ENCODE measurements around the gene TMEM218. TPM values are rescaled to one million over a fixed set of nuclear protein-coding genes. Genes with fewer than 3 reads are reported as not detected.

TMEM218 gene
- total RNA-seq, 2 experiments from 2014 or later = 12.8 to 14.8 TPM

- Mint-ChIP-seq H3K27ac (no peak overlapping the region), H3K36me3 (no peaks in the 10 kb centered on the region), H3K27me3 (peaks cover 5% of the 10 kb centered on the region), H3K4me1 (ENCODE audit: low read depth) (no peaks in the 10 kb centered on the region), H3K9me3 (no peaks in the 10 kb centered on the region), H3K4me3 (no peak overlapping the region)
- POLR2A ChIA-PET = no interaction called here
- CTCF ChIA-PET = no interaction called here
- intact Hi-C loops (cut with micrococcal nuclease) = no loop called here
- no peak for DNase-seq
These were observed 32.1 kb downstream of the TMEM218 start for GRCh38 chr11:125079151-125079877.

GRCh38 chr11:125078516-125079140 lies 32.8 kb downstream of the TMEM218 start:
- H3K4me1 Mint-ChIP-seq (ENCODE audit: low read depth) = no peaks in the 10 kb centered on the region
- DNase-seq = no peak
- no peak overlapping the region for H3K4me3 Mint-ChIP-seq
- no peaks in the 10 kb centered on the region for H3K36me3 Mint-ChIP-seq
- CTCF ChIA-PET = no interaction called here
- POLR2A ChIA-PET = no interaction called here
- no peak overlapping the region for H3K27ac Mint-ChIP-seq
- intact Hi-C loops (cut with micrococcal nuclease) = no loop called here
- no peaks in the 10 kb centered on the region for H3K9me3 Mint-ChIP-seq
- H3K27me3 Mint-ChIP-seq = peaks cover 5% of the 10 kb centered on the region

- Mint-ChIP-seq H3K4me1 (ENCODE audit: low read depth) (no peaks in the 10 kb centered on the region), H3K27me3 (peaks cover 5% of the 10 kb centered on the region), H3K36me3 (no peaks in the 10 kb centered on the region), H3K4me3 (no peak overlapping the region), H3K9me3 (no peaks in the 10 kb centered on the region), H3K27ac (no peak overlapping the region)
- intact Hi-C loops (cut with micrococcal nuclease) = no loop called here
- no peak for DNase-seq
- ChIA-PET CTCF (no interaction called here), POLR2A (no interaction called here)
These were observed 33.4 kb downstream of the TMEM218 start for GRCh38 chr11:125078016-125078415.

GRCh38 chr11:125076378-125076945 lies 35.0 kb downstream of the TMEM218 start:
- ChIA-PET POLR2A (no interaction called here), CTCF (no interaction called here)
- no peaks in the 10 kb centered on the region for H3K36me3 Mint-ChIP-seq
- intact Hi-C loops (cut with micrococcal nuclease) = no loop called here
- H3K9me3 Mint-ChIP-seq = no peaks in the 10 kb centered on the region
- H3K4me1 Mint-ChIP-seq (ENCODE audit: low read depth) = no peaks in the 10 kb centered on the region
- no peak overlapping the region for H3K27ac Mint-ChIP-seq
- DNase-seq = no peak
- peaks cover 11% of the 10 kb centered on the region for H3K27me3 Mint-ChIP-seq
- H3K4me3 Mint-ChIP-seq = no peak overlapping the region

GRCh38 chr11:125075900-125076317 lies 35.5 kb downstream of the TMEM218 start:
- Mint-ChIP-seq H3K9me3 (no peaks in the 10 kb centered on the region), H3K27me3 (peaks cover 11% of the 10 kb centered on the region), H3K4me3 (no peak overlapping the region), H3K4me1 (ENCODE audit: low read depth) (no peaks in the 10 kb centered on the region), H3K27ac (no peak overlapping the region), H3K36me3 (no peaks in the 10 kb centered on the region)
- DNase-seq = no peak
- ChIA-PET CTCF (no interaction called here), POLR2A (no interaction called here)
- intact Hi-C loops (cut with micrococcal nuclease) = no loop called here

- Mint-ChIP-seq H3K27me3 (peaks cover 11% of the 10 kb centered on the region), H3K9me3 (no peaks in the 10 kb centered on the region), H3K36me3 (no peaks in the 10 kb centered on the region), H3K4me1 (ENCODE audit: low read depth) (no peaks in the 10 kb centered on the region), H3K4me3 (no peak overlapping the region), H3K27ac (no peak overlapping the region)
- intact Hi-C loops (cut with micrococcal nuclease) = no loop called here
- DNase-seq = no peak
- ChIA-PET CTCF (no interaction called here), POLR2A (no interaction called here)
These were observed 36.2 kb downstream of the TMEM218 start for GRCh38 chr11:125075242-125075625.

GRCh38 chr11:125074511-125075241 lies 36.8 kb downstream of the TMEM218 start:
- intact Hi-C loops (cut with micrococcal nuclease) = no loop called here
- no peak overlapping the region for H3K27ac Mint-ChIP-seq
- CTCF ChIA-PET = no interaction called here
- no peaks in the 10 kb centered on the region for H3K4me1 Mint-ChIP-seq (ENCODE audit: low read depth)
- no peaks in the 10 kb centered on the region for H3K9me3 Mint-ChIP-seq
- peaks cover 13% of the 10 kb centered on the region for H3K27me3 Mint-ChIP-seq
- H3K4me3 Mint-ChIP-seq = no peak overlapping the region
- no peaks in the 10 kb centered on the region for H3K36me3 Mint-ChIP-seq
- DNase-seq = no peak
- POLR2A ChIA-PET = no interaction called here

GRCh38 chr11:125073616-125074483 lies 37.6 kb downstream of the TMEM218 start:
- CTCF ChIA-PET = interaction anchor here (1.6 kb wide), 1 partner anchor 68 kb away, joined by 3 read pairs; no protein-coding TSS in a partner anchor
- H3K27ac Mint-ChIP-seq = no peak overlapping the region
- no peak for DNase-seq
- no peaks in the 10 kb centered on the region for H3K4me1 Mint-ChIP-seq (ENCODE audit: low read depth)
- no peak overlapping the region for H3K4me3 Mint-ChIP-seq
- intact Hi-C loops (cut with micrococcal nuclease) = no loop called here
- H3K27me3 Mint-ChIP-seq = peaks cover 20% of the 10 kb centered on the region
- H3K9me3 Mint-ChIP-seq = no peaks in the 10 kb centered on the region
- POLR2A ChIA-PET = no interaction called here
- no peaks in the 10 kb centered on the region for H3K36me3 Mint-ChIP-seq

- intact Hi-C loops (cut with micrococcal nuclease) = no loop called here
- Mint-ChIP-seq H3K27me3 (peaks cover 20% of the 10 kb centered on the region), H3K27ac (no peak overlapping the region), H3K36me3 (no peaks in the 10 kb centered on the region), H3K4me3 (no peak overlapping the region), H3K9me3 (no peaks in the 10 kb centered on the region), H3K4me1 (ENCODE audit: low read depth) (no peaks in the 10 kb centered on the region)
- no peak for DNase-seq
- ChIA-PET CTCF (interaction anchor here (1.4 to 1.6 kb wide), 2 partner anchors 10 to 69 kb away, joined by 3 to 4 read pairs; partner anchors contain the start of gene SLC37A2), POLR2A (no interaction called here)
These were observed 38.4 kb downstream of the TMEM218 start for GRCh38 chr11:125072961-125073590.

GRCh38 chr11:125072218-125072960 lies 39.0 kb downstream of the TMEM218 start:
- Mint-ChIP-seq H3K9me3 (no peaks in the 10 kb centered on the region), H3K27ac (no peak overlapping the region), H3K4me1 (ENCODE audit: low read depth) (no peaks in the 10 kb centered on the region), H3K27me3 (peaks cover 19% of the 10 kb centered on the region), H3K4me3 (no peak overlapping the region), H3K36me3 (no peaks in the 10 kb centered on the region)
- no peak for DNase-seq
- CTCF ChIA-PET = interaction anchor here (1.4 to 1.6 kb wide), 2 partner anchors 9 to 70 kb away, joined by 3 to 4 read pairs; partner anchors contain the start of gene SLC37A2
- intact Hi-C loops (cut with micrococcal nuclease) = no loop called here
- POLR2A ChIA-PET = no interaction called here

- intact Hi-C loops (cut with micrococcal nuclease) = no loop called here
- ChIA-PET CTCF (no interaction called here), POLR2A (no interaction called here)
- Mint-ChIP-seq H3K4me3 (no peak overlapping the region), H3K27me3 (peaks cover 19% of the 10 kb centered on the region), H3K4me1 (ENCODE audit: low read depth) (no peaks in the 10 kb centered on the region), H3K9me3 (no peaks in the 10 kb centered on the region), H3K27ac (no peak overlapping the region), H3K36me3 (no peaks in the 10 kb centered on the region)
- DNase-seq = no peak
These were observed 39.6 kb downstream of the TMEM218 start for GRCh38 chr11:125071846-125072217.

Data from activated CD4-positive, alpha-beta memory T cell treated with anti-CD3 and anti-CD28 coated beads for 36 hours (primary cell).